Esophagus squamous epithelium (tissue), 4 donors: Measurements from ENCODE around the gene CDH13.

Source experiments
- CTCF ChIP-seq, 6 experiments: fragments of 450-650 bp in 4 of 6; fragments of 200-600 bp in 2 of 6; sonication (generic) in 2 of 6; IDR thresholded peaks; one replicate each; pipeline ENCODE4 v1.5.1; 2016 to 2019; ENCODE audit warnings: antibody characterized with exemption in 6 of 6, mild to moderate bottlenecking in 4 of 6, moderate library complexity in 4 of 6
- POLR2A ChIP-seq, 4 donors: fragments of 450-650 bp; IDR thresholded peaks; one replicate each; pipeline ENCODE4 v1.6.1; 2017; ENCODE audit warnings: antibody characterized with exemption in 4 of 4, mild to moderate bottlenecking in 4 of 4, moderate library complexity in 3 of 4

- no peak for TF ChIP-seq CTCF (IDR thresholded peaks at IDR 0.05)
- no peak for TF ChIP-seq POLR2A (IDR thresholded peaks at IDR 0.05)
Observed at GRCh38 chr16:82874271-82874670, 247.5 kb downstream of the CDH13 start.
